K562 (cell line): ENCODE results near the gene SLC29A3. TPM values are rescaled to one million over a fixed set of nuclear protein-coding genes. Genes with fewer than 3 reads are reported as not detected.

Experiments used
- ATAC-seq: fragments of 200-7000 bp; cut with Tn5 transposase; 3 replicates; pipeline ENCODE4 v1.9.1; 2020; ENCODE audit warnings: moderate library complexity
- BruUV-seq: library from RNA; stranded (reverse); fragments of 400-500 nt; replicated peaks from 2 replicates; lab custom pipeline; 2021; lab: Mats Ljungman, UMichigan
- CTCF ChIA-PET: fragments of 300-600 bp; formaldehyde crosslinking; extraction: SDS; loops from one replicate; lab custom pipeline; 2021; ENCODE audit warnings: low intra/inter-chr PET ratio; lab: Yijun Ruan, JAX
- POLR2A ChIA-PET: fragments of 300-600, 350-650 bp; sonication (Branson Sonifier 250); formaldehyde crosslinking; extraction: SDS; loops from one replicate; lab custom pipeline; 2021; ENCODE audit warnings: antibody characterized with exemption, inconsistent platforms; lab: Yijun Ruan, JAX
- DNase-seq, 4 experiments: peaks; one replicate each; pipeline versions ENCODE4 v3.0.0 to v3.0.0-alpha.2; 2011 to 2018; ENCODE audit warnings: low spot score in 3 of 4, mixed read lengths in 3 of 4; ENCODE audit errors: extremely low read depth in 1 of 4
- FAIRE-seq: peaks from 2 replicates; lab custom pipeline; 2011; peaks lifted over from hg19 to GRCh38; lab: Jason Lieb, UNC
- H2AFZ ChIP-seq: 2 replicates; pipeline ENCODE4 v1.6.0; 2011; ENCODE audit warnings: low read depth, low read length, control low read depth, inconsistent platforms
- H3K27ac ChIP-seq: fragments of 200-600 bp; 3 replicates; pipeline ENCODE4 v1.8.0; 2011; ENCODE audit warnings: low read depth, mild to moderate bottlenecking, control low read depth, inconsistent platforms, low read length, moderate library complexity, mixed read lengths; ENCODE audit errors: extremely low read depth
- H3K27me3 ChIP-seq, 2 experiments: fragments of 300-600 bp in 1 of 2; 2 replicates in 1 of 2; 3 replicates in 1 of 2; pipeline versions ENCODE4 v1.6.0 to v1.8.0; 2011; ENCODE audit warnings: inconsistent platforms in 2 of 2, low read length in 2 of 2, mild to moderate bottlenecking in 1 of 2, mixed read lengths in 1 of 2, moderate library complexity in 1 of 2; ENCODE audit not compliant: control insufficient read depth in 2 of 2, insufficient read depth in 2 of 2
- H3K36me3 ChIP-seq: fragments of 300-600 bp; 3 replicates; pipeline ENCODE4 v1.8.0; 2011; ENCODE audit warnings: mild to moderate bottlenecking, low read length, inconsistent platforms; ENCODE audit not compliant: control insufficient read depth, insufficient read depth
- H3K4me1 ChIP-seq, 2 experiments: fragments of 200-600 bp in 1 of 2; replicated peaks in 1 of 2; 2 replicates in 1 of 2; 3 replicates in 1 of 2; pipeline versions ENCODE4 v1.5.1 to v1.8.0; 2011; ENCODE audit warnings: inconsistent platforms in 2 of 2, low read length in 2 of 2, mild to moderate bottlenecking in 1 of 2, mixed read lengths in 1 of 2, moderate library complexity in 1 of 2; ENCODE audit not compliant: control insufficient read depth in 2 of 2, insufficient read depth in 2 of 2
- H3K4me2 ChIP-seq: 2 replicates; pipeline ENCODE4 v1.6.1; 2011; ENCODE audit warnings: low read length, control low read depth, inconsistent platforms, mixed read lengths; ENCODE audit not compliant: insufficient read depth
- H3K4me3 ChIP-seq: fragments of 200-600 bp; sonication (generic), shearing (Covaris generic); 2 replicates; pipeline ENCODE4 v1.5.1; 2016; ENCODE audit warnings: control low read depth, inconsistent platforms
- H3K79me2 ChIP-seq: fragments of 200-600 bp; 3 replicates; pipeline ENCODE4 v1.8.0; 2011; ENCODE audit warnings: low read length, inconsistent platforms; ENCODE audit not compliant: control insufficient read depth, insufficient read depth
- H3K9ac ChIP-seq, 2 experiments: 2 replicates each; pipeline versions ENCODE4 v1.6.0 to v1.6.1; 2011; ENCODE audit warnings: low read depth in 2 of 2, low read length in 2 of 2, control low read depth in 1 of 2, inconsistent platforms in 1 of 2, mild to moderate bottlenecking in 1 of 2, mixed read lengths in 1 of 2; ENCODE audit not compliant: insufficient read depth in 1 of 2
- H3K9me1 ChIP-seq: one replicate; pipeline ENCODE4 v1.6.0; 2011; ENCODE audit warnings: inconsistent platforms, mild to moderate bottlenecking, low read length, moderate library complexity; ENCODE audit not compliant: control insufficient read depth, insufficient read depth
- H3K9me3 ChIP-seq: replicated peaks from 2 replicates; pipeline ENCODE4 v1.5.1; 2011; ENCODE audit warnings: low read depth, low read length, inconsistent platforms; ENCODE audit not compliant: control insufficient read depth, insufficient read depth
- H4K20me1 ChIP-seq: replicated peaks from 2 replicates; pipeline ENCODE4 v1.6.1; 2011; ENCODE audit warnings: low read length, inconsistent platforms, mixed read lengths; ENCODE audit not compliant: control insufficient read depth, insufficient read depth
- CHD4 ChIP-seq: fragments of 200-600 bp; sonication (generic); IDR thresholded peaks from 3 replicates; pipeline ENCODE4 v1.6.1; 2012; ENCODE audit warnings: low read depth, mild to moderate bottlenecking, mixed read lengths, low read length, inconsistent platforms; ENCODE audit not compliant: insufficient read depth, insufficient replicate concordance, poor library complexity, severe bottlenecking
- MEIS2 ChIP-seq: fragments of 450-650 bp; IDR thresholded peaks from 2 replicates; pipeline ENCODE4 v1.6.1; 2014; ENCODE audit warnings: mild to moderate bottlenecking; ENCODE audit not compliant: partially characterized antibody
- PKNOX1 ChIP-seq: fragments of 450-650 bp; IDR thresholded peaks from 2 replicates; pipeline ENCODE4 v1.6.1; 2016
- POLR2B ChIP-seq: fragments of 450-650 bp; IDR thresholded peaks from 2 replicates; pipeline ENCODE4 v1.6.1; 2018; ENCODE audit warnings: low read depth; ENCODE audit not compliant: partially characterized antibody
- WGBS: fragments of 100-300 bp; shearing (Covaris generic); methylation state at CpG from one replicate; pipeline ENCODE4 v1.1.6; 2016; ENCODE audit warnings: low coverage, mixed read lengths; ENCODE audit not compliant: insufficient coverage; ENCODE audit errors: missing lambda C conversion rate; 5-methylcytosine and 5-hydroxymethylcytosine counted together
- in situ Hi-C: fragments of 300-500 bp; cut with MboI; formaldehyde crosslinking; loops from 4 replicates; pipeline ENCODE4 v1.15.0; 2018; ENCODE audit warnings: inconsistent platforms, mixed read lengths
- intact Hi-C: fragments of 100-400 bp; cut with micrococcal nuclease; formaldehyde crosslinking; loops from 2 replicates; pipeline ENCODE4 v1.14.2; 2022
- polyA plus RNA-seq, 8 experiments: library from polyadenylated mRNA; depleted of rRNA in 4 of 8; stranded (reverse) in 5 of 8; unstranded in 3 of 8; fragments of >200 nt; fragmentation: Nextera tagmentation in 2 of 8; fragmentation: Illumina TruSeq in 1 of 8; extraction: Ambion mirVana in 2 of 8; extraction: Trizol in 1 of 8; gene quantifications; 2 replicates each; pipeline versions ENCODE4 v1.2.1 to v1.2.3, GENCODE V29; 2011 to 2014; ENCODE audit warnings: inconsistent platforms in 1 of 8, missing spikeins in 1 of 8
- total RNA-seq, 7 experiments: library from RNA; depleted of rRNA in 6 of 7; stranded (reverse); fragments of >200 nt in 6 of 7; fragmentation: Illumina TruSeq in 2 of 7; extraction: Trizol in 2 of 7; gene quantifications; 2 replicates each; pipeline versions ENCODE4 v1.2.1 to v1.2.3, GENCODE V29; 2011 to 2021; ENCODE audit warnings: low replicate concordance in 1 of 7
- TF ChIP-seq, protein P1 (sequence below): fragments of 450-650 bp; formaldehyde crosslinking; IDR thresholded peaks from 2 replicates; pipeline ENCODE4 v1.4.0; 2020; ENCODE audit warnings: mild to moderate bottlenecking

SLC29A3 gene
- total and polyA plus RNA-seq, 9 of the 15 experiments (the other 6 are each of a cell fraction or from before 2014, with no cell fraction given) = 2.1 to 10.7 (median 4.6) TPM

DNA sequence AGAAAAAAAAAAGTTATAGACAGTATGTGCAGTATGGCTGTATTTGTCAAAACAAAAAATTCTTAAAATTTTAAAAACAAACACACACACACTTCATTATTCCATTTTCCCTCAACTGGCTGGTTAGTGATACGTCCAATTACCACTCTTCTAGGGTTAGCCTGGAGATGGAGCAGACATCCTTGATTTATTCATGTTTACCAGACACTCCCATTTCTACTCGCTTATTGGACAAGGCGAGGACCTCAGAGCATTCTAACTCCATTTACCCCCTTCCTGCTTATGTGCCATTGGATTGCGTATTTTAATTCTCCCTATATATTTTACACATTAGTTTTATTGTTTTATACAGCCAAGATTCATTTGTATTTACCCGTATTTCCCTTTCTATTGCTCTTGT lies 69.1 kb downstream of the SLC29A3 start:
- FAIRE-seq (no peak), ATAC-seq (no peak), DNase-seq (no peak)
- no peak overlapping the region for H2AFZ ChIP-seq
- TF ChIP-seq, protein P1, sequence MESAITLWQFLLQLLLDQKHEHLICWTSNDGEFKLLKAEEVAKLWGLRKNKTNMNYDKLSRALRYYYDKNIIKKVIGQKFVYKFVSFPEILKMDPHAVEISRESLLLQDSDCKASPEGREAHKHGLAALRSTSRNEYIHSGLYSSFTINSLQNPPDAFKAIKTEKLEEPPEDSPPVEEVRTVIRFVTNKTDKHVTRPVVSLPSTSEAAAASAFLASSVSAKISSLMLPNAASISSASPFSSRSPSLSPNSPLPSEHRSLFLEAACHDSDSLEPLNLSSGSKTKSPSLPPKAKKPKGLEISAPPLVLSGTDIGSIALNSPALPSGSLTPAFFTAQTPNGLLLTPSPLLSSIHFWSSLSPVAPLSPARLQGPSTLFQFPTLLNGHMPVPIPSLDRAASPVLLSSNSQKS (CRISPR knock-in tag) = no peak
- TF ChIP-seq POLR2B (no peak), PKNOX1 (no peak), CHD4 (no peak), MEIS2 (peak; percentile 39)
- no peaks in the 10 kb centered on the region for H3K36me3 ChIP-seq
- H3K4me2 ChIP-seq = no peak overlapping the region
- no peak overlapping the region for H3K4me3 ChIP-seq
- H3K9ac ChIP-seq = no peak overlapping the region
- WGBS = 2% methylated on average over 5 of the region's 5 CpGs
- H3K9me1 ChIP-seq = no peaks in the 10 kb centered on the region
- H3K9me3 ChIP-seq = no peaks in the 10 kb centered on the region
- intact Hi-C loops = no loop called here
- in situ Hi-C loops = loop anchor here (10.0 kb wide), 2 partner anchors 317 to 427 kb away; no protein-coding TSS in a partner anchor
- BruUV-seq = no TSS peak
- peaks cover under 1 to 6% of the 10 kb centered on the region in 2 experiments; a peak in 4 of 5 replicates for H3K4me1 ChIP-seq
- CTCF ChIA-PET = interaction anchor here (1.9 kb wide), 1 partner anchor 182 kb away, joined by 4 read pairs; no protein-coding TSS in a partner anchor
- POLR2A ChIA-PET = no interaction called here
- H4K20me1 ChIP-seq = 0 out of 2 replicates have a peak, but pooled peaks cover 4% of the 10 kb centered on the region
- H3K27ac ChIP-seq = no peak overlapping the region
- H3K79me2 ChIP-seq = no peaks in the 10 kb centered on the region
- peaks cover 29 to 46% of the 10 kb centered on the region in 2 experiments for H3K27me3 ChIP-seq
